Activated CD4-positive, alpha-beta T cell treated with anti-CD3 and anti-CD28 coated beads for 48 hours (primary cell): Measurements from ENCODE around the gene F2RL3.

ENCODE experiments used
- DNase-seq: peaks from one replicate; pipeline ENCODE4 v3.0.0-alpha.2; 2020

Gene F2RL3

DNA sequence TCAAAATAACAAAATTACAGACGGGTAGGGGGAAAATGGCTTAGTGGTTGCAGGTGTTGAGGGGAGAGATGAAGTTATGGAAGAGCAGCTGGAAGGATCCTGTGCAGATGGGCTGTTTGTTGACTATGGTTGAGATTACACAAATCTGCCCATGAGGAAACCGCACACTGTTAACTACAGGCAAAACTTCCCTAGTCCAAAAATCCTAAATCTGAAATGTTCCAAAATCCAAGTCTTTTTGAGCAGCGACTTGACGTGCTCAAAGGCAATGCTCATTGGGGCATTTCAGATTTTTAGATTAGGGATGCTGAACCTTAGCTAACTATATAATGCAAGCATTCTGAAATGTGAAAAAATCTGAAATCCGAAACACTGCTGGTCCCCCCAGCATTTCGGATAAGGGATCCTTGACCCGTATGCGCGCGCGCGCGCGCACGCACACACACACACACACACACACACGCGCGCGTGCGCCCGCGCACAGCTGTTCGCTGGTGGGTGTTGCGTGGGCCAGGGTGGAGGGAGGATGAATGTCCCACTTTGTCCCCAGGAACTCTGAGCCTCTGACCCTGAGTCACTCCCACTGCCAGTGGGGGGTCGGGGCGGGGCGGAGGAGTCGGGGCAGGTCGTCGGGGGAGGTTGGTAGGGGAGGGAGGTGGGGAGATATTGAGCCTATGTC lies 6.8 kb downstream of the F2RL3 start:
- no peak for DNase-seq

DNA sequence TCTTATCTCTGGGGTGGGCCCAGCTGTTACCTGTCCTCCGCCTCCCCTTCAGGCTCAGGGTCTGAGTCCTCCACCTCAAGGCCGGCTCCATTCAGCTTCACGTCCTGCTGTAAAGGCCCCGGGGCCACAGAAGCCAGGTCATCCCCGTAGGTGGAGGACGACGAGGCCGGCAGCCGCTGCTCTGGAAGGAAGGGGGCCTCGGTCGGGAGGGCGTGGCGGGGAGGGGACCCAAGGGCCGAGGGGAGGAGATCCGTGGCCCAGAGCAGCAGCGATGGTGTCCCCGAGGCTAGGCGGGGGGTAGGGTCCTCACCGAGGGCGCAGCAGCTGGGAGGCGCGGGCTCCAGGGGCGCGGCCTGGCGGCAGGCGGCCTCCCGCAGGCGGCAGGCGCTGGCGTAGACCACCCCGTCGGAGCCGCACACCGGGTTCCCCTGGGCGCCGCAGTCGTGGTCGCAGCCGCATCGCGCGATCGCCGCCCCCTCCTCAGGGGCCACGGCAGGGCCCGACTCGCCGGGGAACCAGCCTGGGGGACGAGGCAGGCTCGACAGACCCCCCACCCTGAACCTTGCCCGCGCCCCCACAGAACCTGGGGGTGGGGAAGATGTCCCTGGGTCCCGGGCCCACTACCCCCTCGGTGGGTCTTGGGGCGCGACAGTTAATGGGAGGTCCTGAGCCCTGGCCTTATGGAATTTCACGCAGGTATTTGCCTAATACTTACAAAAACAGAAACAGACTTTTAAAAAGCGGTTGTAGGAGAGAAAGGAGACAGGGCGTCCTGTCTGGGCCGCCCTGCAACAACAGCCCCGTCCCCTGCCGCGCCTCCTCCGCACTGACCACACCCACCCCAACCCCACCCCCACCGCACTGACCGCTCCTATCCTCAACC lies 7.6 kb downstream of the F2RL3 start:
- DNase-seq: no peak

DNA sequence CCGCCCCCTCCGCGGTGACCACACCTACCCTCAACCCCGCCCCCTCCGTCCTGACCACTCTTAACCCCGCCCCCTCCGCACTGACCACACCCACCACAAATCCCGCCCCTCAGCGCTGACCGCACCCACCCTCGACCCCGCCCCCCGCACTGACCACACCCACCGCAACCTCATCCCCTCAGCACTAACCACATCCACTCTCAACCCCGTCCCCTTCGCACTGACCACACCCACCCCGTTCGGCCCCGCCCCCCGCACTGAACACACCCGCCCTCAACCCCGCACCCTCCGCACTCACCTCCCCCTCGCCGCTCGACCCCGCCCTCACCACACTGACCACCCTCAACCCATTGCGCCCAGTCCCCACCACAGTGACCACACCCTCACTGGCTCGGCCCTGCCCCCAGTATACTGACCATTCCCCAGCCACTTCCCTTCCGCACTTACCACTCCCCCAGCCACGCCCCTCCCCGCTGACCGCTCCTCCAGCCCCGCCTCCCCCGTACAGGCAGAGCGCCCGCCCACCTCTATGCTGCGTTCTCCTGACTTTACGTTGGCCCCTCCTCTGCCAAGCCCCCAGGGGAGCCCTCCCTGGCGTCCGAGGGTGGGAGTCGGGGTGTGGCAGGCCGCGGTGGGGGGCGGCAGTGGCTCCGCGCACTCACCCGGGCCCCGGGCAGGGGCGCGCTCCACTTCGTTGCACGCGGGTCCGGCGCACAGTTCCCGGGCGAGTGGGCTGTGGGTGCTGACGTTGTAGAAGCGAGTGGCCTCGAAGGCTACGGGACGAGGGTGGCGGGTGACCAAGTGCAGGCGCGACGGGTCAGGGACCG lies 8.4 kb downstream of the F2RL3 start:
- peak; percentile 78 for DNase-seq

DNA sequence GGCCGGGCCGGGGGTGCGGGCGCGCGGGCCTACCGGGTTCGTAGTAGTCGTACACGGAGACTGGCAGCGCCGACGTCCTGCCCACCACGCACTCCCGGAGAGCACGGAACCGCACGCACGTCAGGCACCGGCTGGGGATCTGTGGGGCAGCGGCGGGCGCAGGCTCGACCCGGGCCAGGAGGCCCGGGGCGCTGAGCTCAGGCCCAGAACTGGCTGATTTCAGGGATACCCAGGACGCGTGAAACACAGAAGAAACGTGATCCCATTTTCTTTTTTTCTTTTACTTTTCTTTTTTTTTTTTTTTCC lies 9.0 kb downstream of the F2RL3 start:
- DNase-seq: no peak

DNA sequence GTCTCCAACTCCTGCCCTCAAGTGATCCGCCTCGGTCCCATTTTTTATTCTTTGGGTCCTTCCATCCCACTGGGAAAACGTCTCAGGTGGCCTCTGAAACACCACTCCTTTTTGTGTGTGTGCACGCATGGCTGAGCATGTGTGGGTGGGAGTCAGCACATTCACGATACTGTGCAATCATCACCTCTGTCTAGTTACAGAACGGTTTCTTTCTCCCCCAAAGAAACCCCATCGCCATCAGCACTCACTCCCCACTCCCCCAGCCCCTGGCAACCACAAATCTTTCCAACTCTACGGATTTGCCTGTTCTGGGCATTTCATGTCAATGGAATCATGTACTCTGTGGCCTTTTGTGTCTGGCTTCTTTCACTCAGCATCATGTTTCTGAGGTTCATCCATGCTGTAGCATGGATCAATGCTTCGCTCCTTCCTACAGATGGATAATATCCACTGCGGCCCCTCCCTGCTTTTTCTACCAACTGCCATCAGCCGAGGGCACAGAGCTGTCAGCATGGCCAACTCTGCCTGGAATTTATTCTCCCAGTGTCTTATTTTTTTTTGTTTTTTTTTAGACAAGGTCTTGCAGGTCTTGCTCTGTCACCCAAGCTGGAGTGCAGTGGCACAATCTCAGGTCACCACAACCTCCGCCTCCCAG lies 9.7 kb downstream of the F2RL3 start:
- no peak for DNase-seq

DNA sequence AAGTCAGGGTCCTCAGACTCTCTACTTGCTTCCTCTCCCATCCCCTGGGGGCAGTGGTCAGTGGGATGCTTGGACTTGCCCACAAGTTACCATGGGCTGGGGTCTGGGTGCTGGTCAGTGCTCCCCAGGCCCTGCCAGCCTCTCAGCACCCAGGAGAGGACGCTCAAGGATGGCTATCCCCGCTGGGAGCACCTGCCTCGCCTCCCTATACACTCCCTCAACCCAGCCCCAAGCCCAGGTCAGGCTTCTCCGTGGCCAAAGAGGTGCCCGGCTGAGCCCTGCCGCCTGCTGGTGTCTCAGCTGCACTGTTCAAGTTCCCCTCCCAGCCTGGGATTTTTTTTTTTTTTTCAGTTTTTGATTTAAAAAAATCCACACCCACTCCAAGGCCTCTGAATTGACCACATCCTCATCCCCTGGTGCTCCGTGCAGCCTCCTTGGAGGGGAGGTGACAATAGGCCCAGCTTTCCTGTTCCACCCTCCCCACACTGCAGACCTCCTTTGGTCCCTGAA lies 10.8 kb downstream of the F2RL3 start:
- DNase-seq: peak; percentile 58

DNA sequence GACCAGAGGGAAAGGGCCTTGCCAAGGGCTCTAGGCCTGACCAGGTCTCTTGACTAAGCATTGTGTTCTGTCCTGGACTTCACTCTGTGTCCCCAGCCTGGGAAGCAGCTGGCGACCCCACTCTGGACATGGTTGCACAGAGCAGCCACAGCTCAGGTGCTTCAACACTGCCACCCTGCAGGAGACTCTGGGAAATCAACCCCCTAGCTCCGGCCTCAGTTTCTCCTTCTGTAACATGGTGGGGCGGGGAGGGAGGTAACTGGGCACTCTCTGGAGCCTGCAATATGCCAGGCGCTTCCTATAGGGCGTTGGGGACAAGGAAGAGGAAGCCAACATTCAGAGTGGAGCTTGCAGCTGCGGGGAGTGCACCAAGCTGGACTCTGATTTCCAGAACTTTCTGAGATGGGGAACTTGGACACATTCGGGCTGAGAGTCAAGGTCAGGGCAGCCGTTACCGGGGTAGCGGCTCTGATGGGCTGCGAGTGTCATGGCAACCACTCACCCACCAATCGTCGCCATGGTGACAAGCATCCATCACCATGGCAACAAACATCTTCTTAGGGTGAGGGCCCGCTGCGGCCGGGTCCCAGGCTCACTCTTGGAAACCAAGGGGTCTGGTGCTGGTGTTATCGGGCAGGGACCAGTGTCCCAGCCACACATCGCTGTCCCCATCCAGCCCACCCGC lies 12.8 kb downstream of the F2RL3 start:
- DNase-seq: no peak

DNA sequence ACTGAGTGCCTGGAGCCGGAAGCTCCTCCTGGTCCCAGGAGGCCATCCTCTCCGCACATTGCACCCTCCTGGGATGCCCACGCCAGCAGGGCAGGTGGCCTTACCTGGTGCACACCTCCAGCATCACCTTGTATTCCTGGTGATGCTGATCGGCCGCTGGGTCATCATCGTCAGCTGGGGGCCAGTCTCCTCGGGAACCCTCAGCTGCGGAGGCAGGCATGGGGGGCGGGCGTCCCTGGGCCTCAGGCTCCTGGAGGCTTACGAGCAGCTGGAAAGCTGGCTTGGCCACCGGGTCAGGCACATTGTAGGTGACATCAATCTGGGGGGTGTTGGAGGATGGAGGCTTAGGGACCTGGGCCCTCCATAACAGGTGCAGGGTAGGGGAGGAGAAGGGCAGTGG lies 13.7 kb downstream of the F2RL3 start:
- DNase-seq: no peak

DNA sequence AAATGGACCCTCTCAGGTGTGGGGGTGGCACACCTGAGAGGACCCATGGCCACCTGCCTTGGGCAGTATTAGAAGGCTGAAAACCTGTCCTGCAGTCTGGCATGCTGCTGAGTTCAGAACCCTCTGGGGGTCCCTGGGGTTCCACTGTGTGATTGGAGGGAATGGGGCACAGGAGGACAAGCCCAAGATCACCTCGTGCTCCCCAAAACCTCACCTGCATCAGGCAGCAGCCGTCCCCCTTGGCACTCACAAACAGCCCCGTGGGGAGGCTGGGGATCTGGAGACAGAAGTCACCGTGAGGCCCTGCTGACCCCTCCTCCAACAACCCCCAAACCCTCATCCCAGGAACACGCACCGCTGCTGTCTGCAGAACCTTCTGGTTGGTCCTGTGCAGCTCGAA lies 14.5 kb downstream of the F2RL3 start:
- DNase-seq: no peak

DNA sequence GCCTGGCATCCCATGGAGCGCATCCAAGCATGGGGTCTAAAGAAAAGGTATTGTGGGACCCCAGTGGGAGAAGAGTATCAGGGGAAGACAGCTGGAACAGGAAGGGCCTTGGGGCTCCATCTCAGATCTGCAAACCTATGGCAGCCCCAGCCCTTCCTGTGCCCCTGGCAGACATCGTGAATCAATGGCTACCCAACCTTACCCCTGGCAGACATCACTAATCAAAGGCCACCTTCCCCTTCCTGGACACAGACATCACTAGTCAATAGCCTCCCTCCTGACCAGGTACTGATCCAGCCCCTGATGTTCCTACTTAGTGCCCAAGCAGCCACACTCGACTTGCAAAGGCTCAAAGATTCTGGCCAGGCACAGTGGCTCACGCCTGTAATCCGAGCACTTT lies 15.8 kb downstream of the F2RL3 start:
- no peak for DNase-seq

DNA sequence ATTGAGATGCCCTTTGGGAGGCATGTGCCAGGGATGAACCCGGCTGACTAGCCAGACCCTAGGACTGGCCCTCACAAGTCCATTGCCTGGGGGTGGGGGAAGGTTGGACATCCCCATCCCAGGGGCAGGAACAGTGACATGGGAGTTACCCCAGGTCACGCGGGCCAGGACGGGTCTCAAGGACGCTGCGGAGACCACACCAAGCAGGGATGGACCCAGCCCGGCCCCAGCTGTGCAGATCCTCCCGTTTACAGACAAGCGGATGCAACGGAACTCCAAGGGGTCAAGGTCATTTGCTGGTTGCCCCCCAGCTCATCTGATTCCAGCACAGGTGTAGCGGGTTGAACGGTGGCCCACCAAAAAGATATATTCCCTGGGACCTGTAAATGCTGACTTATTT lies 20.0 kb downstream of the F2RL3 start:
- no peak for DNase-seq

DNA sequence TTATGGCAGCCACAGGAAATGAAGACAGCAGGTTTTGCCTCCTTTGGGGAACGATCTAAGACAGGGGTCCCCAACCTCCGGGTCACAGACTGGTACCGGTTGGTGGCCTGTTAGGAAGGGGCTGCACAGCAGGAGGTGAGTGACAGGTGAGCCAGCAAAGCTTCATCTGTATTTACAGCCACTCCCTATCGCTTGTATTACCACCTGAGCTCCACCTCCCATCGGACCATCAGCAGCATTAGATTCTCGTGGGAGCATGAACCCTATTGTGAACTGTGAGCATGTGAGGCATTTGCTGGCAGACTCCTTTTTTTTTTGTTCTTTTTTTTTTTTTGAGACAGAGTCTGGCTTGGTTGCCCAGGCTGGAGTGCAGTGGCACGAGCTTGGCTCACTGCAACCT lies 22.2 kb downstream of the F2RL3 start:
- no peak for DNase-seq

DNA sequence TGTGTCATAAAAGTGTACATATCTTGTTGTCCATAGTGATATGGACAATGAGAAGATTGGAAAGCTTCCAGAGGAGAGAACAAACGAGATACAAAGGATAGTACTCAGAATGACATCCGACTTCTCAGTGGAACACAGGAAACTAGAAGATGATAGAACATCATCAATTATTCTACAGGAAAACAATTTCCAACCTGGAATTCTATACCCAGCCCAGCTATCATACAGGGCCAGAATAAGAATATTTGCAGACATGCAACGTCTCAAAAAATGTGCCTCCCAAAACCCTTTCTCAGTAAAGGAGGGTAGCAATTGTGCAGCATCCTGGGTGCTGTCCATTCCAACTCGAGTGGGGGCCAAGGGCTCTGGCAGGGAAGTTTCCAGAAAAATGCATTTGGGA lies 24.0 kb downstream of the F2RL3 start:
- DNase-seq: no peak

DNA sequence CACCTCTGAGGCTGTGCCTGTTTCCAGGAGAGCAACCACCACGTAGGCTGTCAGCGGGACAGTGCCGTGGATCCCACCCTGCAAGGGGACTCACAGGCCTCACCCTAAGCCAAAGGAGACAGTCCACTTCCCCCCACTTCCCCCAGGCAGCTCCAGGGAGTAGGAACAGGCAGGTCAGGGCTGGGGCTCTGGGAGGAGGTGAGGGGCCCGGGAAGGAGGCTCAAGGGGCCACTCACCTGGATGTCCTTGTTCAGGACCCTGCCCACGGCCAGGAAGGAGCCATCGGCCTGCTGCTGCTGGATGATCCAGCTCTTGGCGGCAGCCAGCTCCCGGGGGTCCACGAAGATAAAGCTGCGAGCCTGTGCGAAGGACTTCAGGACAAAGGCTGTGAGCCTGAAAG lies 25.6 kb downstream of the F2RL3 start:
- DNase-seq: no peak

DNA sequence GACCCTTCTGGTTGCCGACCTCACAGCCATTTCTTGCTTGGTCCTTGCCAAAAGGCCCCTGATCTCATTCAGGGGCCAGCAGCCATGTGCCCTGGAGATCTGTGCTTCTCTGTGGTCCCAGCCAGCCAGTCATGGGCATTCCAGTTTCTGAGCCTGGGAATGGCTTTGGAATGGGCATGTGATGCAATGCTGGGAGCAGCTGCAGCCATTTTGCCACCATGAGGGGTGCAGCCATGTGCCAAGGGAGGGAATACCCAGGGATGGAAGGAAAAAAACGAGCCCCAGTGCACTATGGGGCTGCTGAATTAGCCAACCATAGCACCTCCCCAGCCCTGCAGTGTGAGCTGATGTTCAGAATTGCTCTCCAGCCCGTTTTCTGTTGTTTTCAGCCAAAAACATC lies 26.3 kb downstream of the F2RL3 start:
- DNase-seq: no peak

DNA sequence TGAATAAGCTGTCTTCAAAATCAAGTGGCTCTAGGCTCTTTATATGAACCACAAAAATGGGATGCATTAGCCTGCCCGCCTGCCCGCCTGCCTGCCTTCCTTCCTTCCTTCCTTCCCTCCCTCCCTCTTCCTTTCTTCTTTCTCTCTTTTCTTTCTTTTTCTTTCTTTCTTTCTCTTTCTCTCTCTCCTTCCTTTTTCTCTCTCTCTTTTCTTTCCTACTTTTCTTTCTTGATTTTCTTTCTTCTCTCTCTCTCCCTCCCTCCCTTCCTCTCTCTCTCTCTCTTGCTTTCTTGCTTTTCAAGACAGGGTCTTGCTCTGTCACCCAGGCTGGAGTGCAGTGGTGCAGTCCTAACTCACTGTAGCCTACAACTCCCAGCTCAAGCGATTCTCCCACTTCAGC lies 26.9 kb downstream of the F2RL3 start:
- no peak for DNase-seq

DNA sequence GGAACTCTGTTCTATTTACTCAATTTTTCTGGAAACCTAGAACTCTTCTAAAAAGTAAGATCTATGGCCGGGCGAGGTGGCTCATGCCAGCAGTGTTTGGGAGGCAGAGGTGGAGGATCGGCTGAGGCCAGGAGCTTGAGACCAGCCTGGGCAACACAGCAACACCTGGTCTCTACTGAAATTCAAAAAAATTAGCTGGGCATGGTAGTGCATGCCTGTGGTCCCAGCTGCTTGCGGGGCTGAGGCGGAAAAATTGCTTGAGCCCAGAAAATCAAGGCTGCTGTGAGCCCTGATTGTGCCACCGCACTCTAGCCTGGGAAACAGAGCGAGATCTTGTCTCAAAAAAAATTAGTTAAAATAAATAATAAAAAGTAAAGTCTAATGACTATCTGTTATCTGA lies 28.6 kb downstream of the F2RL3 start:
- no peak for DNase-seq

DNA sequence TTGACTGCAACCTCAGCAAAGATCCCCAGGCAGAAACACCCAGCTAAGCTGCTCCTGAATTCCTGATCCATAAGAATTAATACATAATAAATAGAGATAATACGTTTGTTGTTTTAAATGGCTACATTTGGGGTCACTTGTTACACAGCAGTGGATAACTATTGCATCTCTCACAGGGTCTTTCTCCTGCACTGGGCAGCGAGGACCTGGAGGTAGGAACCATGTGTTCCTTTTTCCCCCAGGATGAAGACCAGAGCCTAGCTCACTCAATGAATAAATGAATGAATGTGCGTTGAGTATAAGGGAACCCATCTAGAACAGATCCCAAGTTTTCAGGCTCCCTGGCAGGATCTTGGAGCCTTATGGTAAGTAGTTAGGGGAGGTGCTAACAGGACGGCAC lies 30.7 kb downstream of the F2RL3 start:
- DNase-seq: no peak

DNA sequence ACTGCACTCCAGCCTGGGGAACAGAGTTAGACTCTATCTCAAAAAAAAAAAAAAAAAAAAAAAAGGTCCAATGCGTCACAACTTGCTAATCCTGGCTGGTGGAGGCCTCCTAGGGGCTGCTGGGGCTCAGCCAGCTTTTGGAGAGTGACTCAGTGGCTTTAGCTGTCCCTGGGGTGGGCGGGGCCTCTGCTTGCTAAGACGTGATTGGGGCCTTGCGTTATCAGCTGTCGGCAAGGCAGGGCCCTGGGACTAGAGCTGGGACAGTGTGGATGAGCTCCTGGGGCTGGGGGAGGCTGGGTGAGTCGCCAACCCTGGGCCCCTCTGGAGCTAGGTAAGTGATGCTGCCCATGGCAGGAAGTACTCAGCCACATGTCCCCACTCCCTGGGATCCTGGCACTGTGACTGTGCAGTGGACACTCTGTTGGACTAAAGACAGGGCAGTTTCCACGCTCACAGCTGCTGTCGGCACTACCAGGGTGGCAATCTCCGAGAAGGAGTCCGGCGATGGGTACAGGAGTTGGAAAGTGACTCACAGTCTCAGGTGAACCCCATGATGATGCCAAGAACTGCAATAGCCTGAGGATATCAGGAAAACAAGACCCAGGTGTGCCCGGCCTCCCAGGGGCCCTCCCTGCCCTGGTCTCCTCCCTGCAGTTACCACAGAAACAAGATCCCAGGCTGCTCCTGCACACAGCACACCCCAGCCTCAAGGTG lies 32.2 kb downstream of the F2RL3 start:
- DNase-seq: peak; percentile 41

DNA sequence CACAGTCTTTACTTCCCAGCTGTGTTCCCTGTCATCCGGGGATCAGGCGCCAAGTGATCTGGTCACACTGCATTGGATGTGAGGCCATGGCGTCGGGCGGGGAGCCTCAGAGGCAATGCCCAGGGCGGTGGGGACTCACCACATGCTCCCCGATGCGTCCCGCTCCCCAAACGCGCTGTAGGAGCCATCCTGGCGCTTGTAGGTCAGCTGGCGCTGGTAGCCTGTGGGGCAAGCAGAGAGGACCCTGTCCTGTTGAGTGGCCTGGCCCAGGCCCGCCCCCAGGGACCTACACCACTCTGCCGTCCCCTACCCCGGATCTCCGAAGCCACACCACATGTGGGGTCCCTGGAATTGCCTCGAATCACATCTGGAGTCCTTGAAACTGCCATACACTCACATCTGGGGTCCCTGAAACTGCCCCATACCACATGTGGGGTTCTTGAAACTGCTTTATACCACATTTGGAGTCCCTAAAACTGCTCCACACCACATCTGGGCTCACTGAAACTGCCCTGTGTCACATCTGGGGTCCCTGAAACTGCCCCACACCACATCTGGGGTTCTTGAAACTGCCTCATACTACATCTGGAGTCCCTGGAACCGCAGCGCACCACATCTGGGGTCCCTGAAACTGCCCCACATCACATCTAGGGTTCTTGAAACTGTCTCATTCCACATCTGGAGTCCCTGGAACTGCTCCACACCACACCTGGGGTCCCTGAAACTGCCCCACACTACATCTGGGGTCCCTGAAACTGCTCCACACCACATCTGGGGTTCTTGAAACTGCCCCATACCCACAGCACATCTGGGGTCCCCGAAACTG lies 33.2 kb downstream of the F2RL3 start:
- no peak for DNase-seq

DNA sequence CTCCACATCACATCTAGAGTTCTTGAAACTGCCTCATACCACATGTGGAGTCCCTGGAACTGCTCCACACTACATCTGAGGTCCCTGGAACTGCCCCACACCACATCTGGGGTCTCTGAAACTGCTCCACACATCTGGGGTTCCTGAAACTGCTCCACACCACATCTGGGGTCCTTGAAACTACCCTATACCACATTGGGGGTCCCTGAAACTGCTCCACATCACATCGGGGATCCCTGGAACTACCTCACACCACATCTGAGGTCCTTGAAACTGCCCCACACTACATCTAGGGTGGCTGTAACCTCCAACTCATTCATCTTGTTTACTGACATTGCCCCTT lies 33.8 kb downstream of the F2RL3 start:
- no peak for DNase-seq
